Measurements from ENCODE around the gene MRTFB. TPM values are rescaled to one million over a fixed set of nuclear protein-coding genes. Genes with fewer than 3 reads are reported as not detected.

MRTFB gene
- total RNA-seq, 1 donor from 2014 or later = 31.4 TPM

DNA sequence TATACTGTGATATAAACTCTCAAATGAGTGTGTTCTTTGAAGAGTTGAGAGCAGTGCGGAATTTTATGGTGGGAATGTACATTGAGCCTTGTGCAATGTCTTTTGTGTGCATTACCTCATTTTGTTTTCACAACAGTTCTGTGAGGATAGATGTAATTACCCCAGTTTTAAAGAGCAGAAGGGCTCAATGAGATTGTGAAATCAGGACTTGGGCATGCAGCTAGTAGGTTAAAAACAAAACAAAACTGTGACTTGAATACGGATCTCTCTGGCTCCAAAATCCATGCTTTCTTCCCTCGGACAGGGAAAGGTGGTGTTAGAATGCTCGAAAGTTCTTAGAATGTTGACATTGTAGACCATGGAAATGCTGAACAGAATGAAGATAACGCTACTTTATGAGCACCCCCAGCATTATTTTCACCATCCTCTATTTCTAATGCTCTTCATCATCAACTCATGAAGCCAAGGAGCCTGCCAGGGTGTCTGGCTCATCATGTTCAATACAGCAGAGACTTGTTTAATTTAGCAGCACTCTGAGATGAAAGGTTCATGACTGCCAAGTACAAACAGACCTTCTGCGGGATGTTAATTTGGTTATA is 17.1 kb downstream of the MRTFB start:
- TF ChIP-seq, protein P1, sequence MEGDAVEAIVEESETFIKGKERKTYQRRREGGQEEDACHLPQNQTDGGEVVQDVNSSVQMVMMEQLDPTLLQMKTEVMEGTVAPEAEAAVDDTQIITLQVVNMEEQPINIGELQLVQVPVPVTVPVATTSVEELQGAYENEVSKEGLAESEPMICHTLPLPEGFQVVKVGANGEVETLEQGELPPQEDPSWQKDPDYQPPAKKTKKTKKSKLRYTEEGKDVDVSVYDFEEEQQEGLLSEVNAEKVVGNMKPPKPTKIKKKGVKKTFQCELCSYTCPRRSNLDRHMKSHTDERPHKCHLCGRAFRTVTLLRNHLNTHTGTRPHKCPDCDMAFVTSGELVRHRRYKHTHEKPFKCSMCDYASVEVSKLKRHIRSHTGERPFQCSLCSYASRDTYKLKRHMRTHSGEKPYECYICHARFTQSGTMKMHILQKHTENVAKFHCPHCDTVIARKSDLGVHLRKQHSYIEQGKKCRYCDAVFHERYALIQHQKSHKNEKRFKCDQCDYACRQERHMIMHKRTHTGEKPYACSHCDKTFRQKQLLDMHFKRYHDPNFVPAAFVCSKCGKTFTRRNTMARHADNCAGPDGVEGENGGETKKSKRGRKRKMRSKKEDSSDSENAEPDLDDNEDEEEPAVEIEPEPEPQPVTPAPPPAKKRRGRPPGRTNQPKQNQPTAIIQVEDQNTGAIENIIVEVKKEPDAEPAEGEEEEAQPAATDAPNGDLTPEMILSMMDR (IDR thresholded peaks at IDR 0.05) = no peak
- Mint-ChIP-seq H3K36me3 (ENCODE audit: unreplicated experiment) (peaks cover 5% of the 10 kb centered on the region), H3K27me3 (ENCODE audit: unreplicated experiment) (no peaks in the 10 kb centered on the region), H3K4me1 (ENCODE audit: unreplicated experiment) (peaks cover 10% of the 10 kb centered on the region), H3K4me3 (ENCODE audit: unreplicated experiment) (no peak overlapping the region), H3K27ac (ENCODE audit: unreplicated experiment) (no peak overlapping the region), H3K9me3 (ENCODE audit: unreplicated experiment) (no peaks in the 10 kb centered on the region)
- DNase-seq (ENCODE audit: extremely low spot score, unreplicated experiment) = no peak

DNA sequence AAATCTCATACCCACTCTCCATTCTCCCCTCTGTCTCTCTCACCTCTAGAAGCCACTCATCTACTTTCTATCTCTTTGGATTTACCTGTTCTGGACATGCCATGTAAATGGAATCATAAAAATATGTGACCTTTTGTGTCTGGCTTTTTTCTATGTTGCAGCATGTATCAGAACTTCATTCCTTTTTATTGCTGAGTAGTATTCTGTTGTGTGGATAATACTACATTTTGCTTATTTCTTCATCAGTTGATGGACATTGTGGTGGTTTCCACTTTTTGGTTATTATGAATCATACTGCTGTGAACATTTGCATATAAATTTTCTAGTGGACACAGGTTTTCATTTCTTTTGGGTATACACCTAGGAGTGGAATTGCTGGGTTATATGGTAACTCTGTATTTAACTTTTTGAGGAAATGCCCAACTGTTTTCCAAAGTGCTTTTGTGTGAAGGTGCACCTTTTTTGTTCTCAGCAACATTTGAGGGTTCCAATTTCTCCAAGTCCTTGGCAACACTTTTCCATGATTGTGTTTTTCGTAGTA is 18.2 kb downstream of the MRTFB start:
- Mint-ChIP-seq H3K27me3 (ENCODE audit: unreplicated experiment) (no peaks in the 10 kb centered on the region), H3K4me3 (ENCODE audit: unreplicated experiment) (no peak overlapping the region), H3K36me3 (ENCODE audit: unreplicated experiment) (peaks cover 5% of the 10 kb centered on the region), H3K4me1 (ENCODE audit: unreplicated experiment) (peaks cover 10% of the 10 kb centered on the region), H3K9me3 (ENCODE audit: unreplicated experiment) (no peaks in the 10 kb centered on the region), H3K27ac (ENCODE audit: unreplicated experiment) (no peak overlapping the region)
- no peak for DNase-seq (ENCODE audit: extremely low spot score, unreplicated experiment)
- TF ChIP-seq, protein P1 (IDR thresholded peaks at IDR 0.05) = no peak

DNA sequence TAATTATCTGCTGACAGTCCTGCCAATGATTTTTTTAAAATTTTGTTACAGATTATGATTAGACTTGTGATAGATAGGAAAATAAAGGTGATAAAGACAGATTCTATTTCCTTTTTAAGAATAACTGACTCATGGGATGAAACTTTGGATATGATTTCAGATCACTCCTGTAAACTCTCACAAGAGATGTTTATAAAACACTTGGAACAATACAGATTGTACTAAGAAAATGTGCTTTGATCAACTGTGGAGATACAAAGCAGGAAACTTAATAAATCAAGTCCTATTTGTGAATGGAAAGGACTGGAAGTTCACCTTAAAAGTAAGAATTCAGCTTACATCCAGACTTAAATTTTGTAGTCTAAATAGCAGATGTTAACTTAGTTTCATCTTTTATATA is 21.4 kb downstream of the MRTFB start:
- peaks cover under 1% of the 10 kb centered on the region for H3K9me3 Mint-ChIP-seq (ENCODE audit: unreplicated experiment)
- H3K4me3 Mint-ChIP-seq (ENCODE audit: unreplicated experiment) = no peak overlapping the region
- H3K27me3 Mint-ChIP-seq (ENCODE audit: unreplicated experiment) = no peaks in the 10 kb centered on the region
- no peak for DNase-seq (ENCODE audit: extremely low spot score, unreplicated experiment)
- H3K4me1 Mint-ChIP-seq (ENCODE audit: unreplicated experiment) = peaks cover 14% of the 10 kb centered on the region
- TF ChIP-seq, protein P1 (IDR thresholded peaks at IDR 0.05) = no peak
- no peak overlapping the region for H3K27ac Mint-ChIP-seq (ENCODE audit: unreplicated experiment)
- peaks cover 5% of the 10 kb centered on the region for H3K36me3 Mint-ChIP-seq (ENCODE audit: unreplicated experiment)

DNA sequence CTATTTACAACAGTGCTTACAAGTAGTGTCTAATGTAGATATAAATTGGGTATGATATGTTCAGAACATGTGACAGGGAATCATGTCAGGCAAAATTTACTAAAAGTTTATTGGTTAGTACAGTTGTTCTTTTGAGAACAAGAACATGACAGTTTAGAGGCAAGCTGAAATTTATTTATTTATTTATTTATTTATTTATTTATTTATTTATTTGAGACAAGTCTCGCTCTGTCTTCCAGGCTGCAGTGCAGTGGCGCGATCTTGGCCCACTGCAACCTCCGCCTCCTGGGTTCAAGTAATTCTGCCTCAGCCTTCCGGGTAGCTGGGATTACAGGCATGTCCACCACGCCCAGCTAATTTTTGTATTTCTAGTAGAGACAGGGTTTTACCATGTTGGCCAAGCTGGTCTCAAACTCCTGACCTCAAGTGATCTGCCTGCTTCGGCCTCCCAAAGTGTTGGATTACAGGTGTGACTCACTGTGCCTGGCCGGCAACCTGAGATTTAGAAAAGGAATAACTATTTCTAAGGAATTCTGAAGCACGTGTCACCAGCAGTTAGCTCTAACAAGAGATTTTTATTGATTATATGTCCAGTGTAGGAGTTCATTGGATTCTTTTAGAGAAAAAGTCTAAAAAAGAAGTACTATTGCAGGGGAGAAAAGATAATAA is 24.9 kb downstream of the MRTFB start:
- TF ChIP-seq, protein P1 (IDR thresholded peaks at IDR 0.05) = no peak
- peaks cover 23% of the 10 kb centered on the region for H3K4me1 Mint-ChIP-seq (ENCODE audit: unreplicated experiment)
- DNase-seq (ENCODE audit: extremely low spot score, unreplicated experiment) = no peak

DNA sequence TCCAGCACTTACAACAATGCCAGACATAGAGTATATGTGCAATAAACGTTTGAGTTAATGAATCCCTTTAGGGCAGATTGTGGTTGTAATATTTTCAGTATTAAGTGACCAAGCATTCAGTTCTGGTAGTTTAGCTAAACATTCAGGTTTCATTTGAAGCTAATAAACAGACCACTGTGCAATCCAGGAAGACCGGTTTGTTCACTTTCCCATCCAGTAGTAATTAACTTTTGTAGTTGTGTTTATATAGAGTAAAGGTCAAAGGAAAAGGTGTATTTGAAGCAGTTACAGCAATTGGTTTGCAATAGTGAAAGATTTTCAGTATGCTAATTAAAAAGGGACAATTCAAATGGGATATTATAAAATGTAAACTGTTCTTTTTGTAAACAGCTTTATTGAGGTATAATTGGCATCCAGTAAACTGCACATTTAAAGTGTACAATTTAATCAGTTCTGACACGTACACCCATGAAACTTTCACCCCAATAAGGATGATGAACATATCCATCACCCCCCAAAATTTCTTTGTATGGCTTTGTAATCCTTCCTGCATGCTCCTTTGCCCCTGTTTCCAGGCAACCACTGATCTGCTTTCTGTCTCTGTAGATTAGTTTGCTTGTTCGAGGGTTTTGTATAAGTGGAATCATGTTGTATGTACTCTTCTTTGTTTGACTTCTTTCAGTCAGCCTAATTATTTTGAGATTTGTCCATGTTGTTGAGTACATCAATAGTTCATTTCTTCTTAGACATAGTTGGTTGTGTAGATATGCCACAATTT is 26.3 kb downstream of the MRTFB start:
- peaks cover 32% of the 10 kb centered on the region for H3K4me1 Mint-ChIP-seq (ENCODE audit: unreplicated experiment)
- H3K27me3 Mint-ChIP-seq (ENCODE audit: unreplicated experiment) = no peaks in the 10 kb centered on the region
- H3K36me3 Mint-ChIP-seq (ENCODE audit: unreplicated experiment) = peaks cover 5% of the 10 kb centered on the region
- no peak overlapping the region for H3K4me3 Mint-ChIP-seq (ENCODE audit: unreplicated experiment)
- TF ChIP-seq, protein P1 (IDR thresholded peaks at IDR 0.05) = no peak
- DNase-seq (ENCODE audit: extremely low spot score, unreplicated experiment) = no peak
- H3K9me3 Mint-ChIP-seq (ENCODE audit: unreplicated experiment) = peaks cover 5% of the 10 kb centered on the region
- no peak overlapping the region for H3K27ac Mint-ChIP-seq (ENCODE audit: unreplicated experiment)

More for the DNA sequence above, 24.9 kb downstream of the MRTFB start:
- Mint-ChIP-seq H3K36me3 (ENCODE audit: unreplicated experiment) (peaks cover 5% of the 10 kb centered on the region), H3K4me3 (ENCODE audit: unreplicated experiment) (no peak overlapping the region), H3K9me3 (ENCODE audit: unreplicated experiment) (peaks cover 5% of the 10 kb centered on the region), H3K27ac (ENCODE audit: unreplicated experiment) (no peak overlapping the region), H3K27me3 (ENCODE audit: unreplicated experiment) (no peaks in the 10 kb centered on the region)
